RCC 7860 (cell line): ENCODE results near the gene NPTXR.
A peak's percentile ranks its signal among the peaks of the same experiment; 100 is the strongest.
"Not testable (repeated sequence)": the region's sequence is repeated elsewhere in the genome, so short reads cannot be mapped to it uniquely, and the experiment has no call there.

Experiments
- DNase-seq: peaks from one replicate; pipeline ENCODE4 v3.0.0-alpha.2; 2015; ENCODE audit warnings: low spot score
- FAIRE-seq: peaks from 2 replicates; lab custom pipeline; 2012; peaks lifted over from hg19 to GRCh38; lab: Jason Lieb, UNC

Gene NPTXR

GRCh38 chr22:38868886-38869381 lies 25.1 kb upstream of the NPTXR start:
- DNase-seq: peak; percentile 27
- FAIRE-seq: no peak

- DNase-seq (no peak), FAIRE-seq (no peak)
These were observed 24.5 kb upstream of the NPTXR start for GRCh38 chr22:38868286-38868721.

GRCh38 chr22:38867471-38868285 lies 23.9 kb upstream of the NPTXR start:
- FAIRE-seq (no peak), DNase-seq (no peak)

GRCh38 chr22:38867124-38867455 lies 23.3 kb upstream of the NPTXR start:
- no peak for FAIRE-seq

GRCh38 chr22:38866399-38867123 lies 22.7 kb upstream of the NPTXR start:
- DNase-seq (no peak), FAIRE-seq (no peak)

More at GRCh38 chr22:38867124-38867455, 23.3 kb upstream of the NPTXR start:
- DNase-seq: no peak

GRCh38 chr22:38866024-38866398 lies 22.2 kb upstream of the NPTXR start:
- no peak for DNase-seq
- FAIRE-seq: no peak

GRCh38 chr22:38865201-38866023 lies 21.6 kb upstream of the NPTXR start:
- no peak for FAIRE-seq
- DNase-seq: no peak

GRCh38 chr22:38864361-38865191 lies 20.7 kb upstream of the NPTXR start:
- no peak for DNase-seq
- FAIRE-seq: no peak

- FAIRE-seq (no peak), DNase-seq (no peak)
These were observed 19.8 kb upstream of the NPTXR start for GRCh38 chr22:38863531-38864131.

- FAIRE-seq (no peak), DNase-seq (no peak)
These were observed 18.8 kb upstream of the NPTXR start for GRCh38 chr22:38862375-38863329.

GRCh38 chr22:38861927-38862326 lies 18.1 kb upstream of the NPTXR start:
- DNase-seq (no peak), FAIRE-seq (no peak)

GRCh38 chr22:38861170-38861876 lies 17.5 kb upstream of the NPTXR start:
- FAIRE-seq: no peak

GRCh38 chr22:38860283-38861169 lies 16.7 kb upstream of the NPTXR start:
- FAIRE-seq (no peak), DNase-seq (no peak)

More at GRCh38 chr22:38861170-38861876, 17.5 kb upstream of the NPTXR start:
- DNase-seq: no peak

GRCh38 chr22:38859581-38860282 lies 15.9 kb upstream of the NPTXR start:
- no peak for FAIRE-seq
- DNase-seq: no peak

- DNase-seq: no peak
- no peak for FAIRE-seq
These were observed 14.7 kb upstream of the NPTXR start for GRCh38 chr22:38858492-38858891.

GRCh38 chr22:38854476-38854875 lies 10.6 kb upstream of the NPTXR start:
- not testable (repeated sequence) for DNase-seq, FAIRE-seq
